Natural killer cell treated with Interleukin-12 subunit alpha and Interleukin-12 subunit beta and Interleukin-15 and Interleukin-18, amount 100 ng/mL, for 72 hours (primary cell): Measurements from ENCODE around the gene PTGR3. TPM values are rescaled to one million over a fixed set of nuclear protein-coding genes. Genes with fewer than 3 reads are reported as not detected.

Source experiments
- ATAC-seq, 2 donors: fragments of 150-1000 bp; cut with Tn5 transposase in 1 of 2; sonication (Bioruptor Pico), chemical (Tn5 transposase) in 1 of 2; 2 replicates each; pipeline ENCODE4 v1.10.0; 2021
- DNase-seq: peaks from one replicate; pipeline ENCODE4 v3.0.0; 2022; ENCODE audit warnings: low spot score
- H3K27ac Mint-ChIP-seq, 2 donors: 1 replicate in 1 of 2; 2 replicates in 1 of 2; pipeline ENCODE4 v1.8.0; 2022; ENCODE audit warnings: mixed read lengths in 2 of 2, mild to moderate bottlenecking in 1 of 2, moderate library complexity in 1 of 2
- H3K27me3 Mint-ChIP-seq, 2 donors: 1 replicate in 1 of 2; 2 replicates in 1 of 2; pipeline ENCODE4 v1.8.0; 2022; ENCODE audit warnings: mixed read lengths in 2 of 2
- H3K36me3 Mint-ChIP-seq: one replicate; pipeline ENCODE4 v1.8.0; 2022; ENCODE audit warnings: mixed read lengths
- H3K4me1 Mint-ChIP-seq, 2 donors: 1 replicate in 1 of 2; 2 replicates in 1 of 2; pipeline ENCODE4 v1.8.0; 2022; ENCODE audit warnings: low read depth in 2 of 2, mixed read lengths in 2 of 2, mild to moderate bottlenecking in 1 of 2
- H3K4me3 Mint-ChIP-seq: one replicate; pipeline ENCODE4 v1.8.0; 2022; ENCODE audit warnings: mixed read lengths
- H3K9me3 Mint-ChIP-seq: 2 replicates; pipeline ENCODE4 v1.8.0; 2022; ENCODE audit warnings: mixed read lengths
- total RNA-seq, 2 donors: library from RNA; stranded (reverse); gene quantifications; one replicate each; pipeline ENCODE4 v1.2.3, GENCODE V29; 2022

The PTGR3 gene
- total RNA-seq, 2 donors from 2014 or later, result 20.0 to 23.0 TPM

- ATAC-seq (no peak), DNase-seq (no peak)
- no peaks in the 10 kb centered on the region for H3K36me3 Mint-ChIP-seq
- H3K4me1 Mint-ChIP-seq, result peaks cover 39 to 49% of the 10 kb centered on the region in 2 donors
- H3K27me3 Mint-ChIP-seq, result no peaks in the 10 kb centered on the region
- no peaks in the 10 kb centered on the region for H3K9me3 Mint-ChIP-seq
- peak overlapping the region; percentile 13 for H3K4me3 Mint-ChIP-seq
- H3K27ac Mint-ChIP-seq, result peak overlapping the region in 1 of 2 donors; percentile 71
Measured at GRCh38 chr18:75227535-75228296, 18.8 kb upstream of the PTGR3 start.

- Mint-ChIP-seq H3K9me3 (no peaks in the 10 kb centered on the region), H3K4me1 (peaks cover 41 to 52% of the 10 kb centered on the region in 2 donors), H3K27me3 (no peaks in the 10 kb centered on the region), H3K36me3 (no peaks in the 10 kb centered on the region), H3K27ac (peak overlapping the region in 1 of 2 donors; percentile 71), H3K4me3 (peak overlapping the region; percentile 13)
- no peak for DNase-seq
- no peak for ATAC-seq
Measured at GRCh38 chr18:75226956-75227316, 18.0 kb upstream of the PTGR3 start.

GRCh38 chr18:75226286-75226955 is 17.5 kb upstream of the PTGR3 start:
- DNase-seq, result no peak
- H3K27me3 Mint-ChIP-seq, result no peaks in the 10 kb centered on the region
- H3K9me3 Mint-ChIP-seq, result no peaks in the 10 kb centered on the region
- no peak for ATAC-seq
- peaks cover 46 to 53% of the 10 kb centered on the region in 2 donors for H3K4me1 Mint-ChIP-seq
- peak overlapping the region; percentile 13 for H3K4me3 Mint-ChIP-seq
- H3K36me3 Mint-ChIP-seq, result no peaks in the 10 kb centered on the region
- peak overlapping the region in 1 of 2 donors; percentile 71 for H3K27ac Mint-ChIP-seq

GRCh38 chr18:75223687-75224347 is 14.9 kb upstream of the PTGR3 start:
- H3K27ac Mint-ChIP-seq, result no peak overlapping the region
- H3K4me3 Mint-ChIP-seq, result no peak overlapping the region
- peaks cover 42 to 54% of the 10 kb centered on the region in 2 donors for H3K4me1 Mint-ChIP-seq
- DNase-seq (no peak), ATAC-seq (no peak)
- H3K9me3 Mint-ChIP-seq, result no peaks in the 10 kb centered on the region
- H3K27me3 Mint-ChIP-seq, result no peaks in the 10 kb centered on the region
- H3K36me3 Mint-ChIP-seq, result no peaks in the 10 kb centered on the region

- Mint-ChIP-seq H3K27ac (peak overlapping the region; percentile 50 to 52), H3K27me3 (no peaks in the 10 kb centered on the region), H3K4me1 (peaks cover 34 to 48% of the 10 kb centered on the region in 2 donors), H3K4me3 (no peak overlapping the region), H3K9me3 (no peaks in the 10 kb centered on the region), H3K36me3 (no peaks in the 10 kb centered on the region)
- DNase-seq (no peak), ATAC-seq (no peak)
Measured at GRCh38 chr18:75222407-75222806, 13.5 kb upstream of the PTGR3 start.

- no peaks in the 10 kb centered on the region for H3K9me3 Mint-ChIP-seq
- peak overlapping the region; percentile 50 to 52 for H3K27ac Mint-ChIP-seq
- H3K4me3 Mint-ChIP-seq, result peak overlapping the region; percentile 68
- peak in 1 of 2 donors; percentile 65 for ATAC-seq
- no peaks in the 10 kb centered on the region for H3K36me3 Mint-ChIP-seq
- DNase-seq, result no peak
- H3K27me3 Mint-ChIP-seq, result no peaks in the 10 kb centered on the region
- H3K4me1 Mint-ChIP-seq, result peaks cover 34 to 46% of the 10 kb centered on the region in 2 donors
Measured at GRCh38 chr18:75221897-75222296, 13.0 kb upstream of the PTGR3 start.

- Mint-ChIP-seq H3K36me3 (no peaks in the 10 kb centered on the region), H3K27ac (peak overlapping the region; percentile 50 to 52), H3K9me3 (no peaks in the 10 kb centered on the region), H3K4me3 (peak overlapping the region; percentile 68), H3K27me3 (no peaks in the 10 kb centered on the region), H3K4me1 (peaks cover 34 to 48% of the 10 kb centered on the region in 2 donors)
- DNase-seq (no peak), ATAC-seq (no peak)
Measured at GRCh38 chr18:75221397-75221796, 12.5 kb upstream of the PTGR3 start.

GRCh38 chr18:75220551-75221355 is 11.8 kb upstream of the PTGR3 start:
- H3K27ac Mint-ChIP-seq, result peak overlapping the region; percentile 23 to 52
- H3K4me1 Mint-ChIP-seq, result peaks cover 35 to 51% of the 10 kb centered on the region in 2 donors
- H3K27me3 Mint-ChIP-seq, result no peaks in the 10 kb centered on the region
- H3K9me3 Mint-ChIP-seq, result no peaks in the 10 kb centered on the region
- ATAC-seq, result no peak
- DNase-seq, result no peak
- no peaks in the 10 kb centered on the region for H3K36me3 Mint-ChIP-seq
- H3K4me3 Mint-ChIP-seq, result no peak overlapping the region

- DNase-seq (no peak), ATAC-seq (no peak)
- H3K4me3 Mint-ChIP-seq, result no peak overlapping the region
- H3K9me3 Mint-ChIP-seq, result no peaks in the 10 kb centered on the region
- H3K36me3 Mint-ChIP-seq, result no peaks in the 10 kb centered on the region
- peaks cover 42 to 59% of the 10 kb centered on the region in 2 donors for H3K4me1 Mint-ChIP-seq
- no peaks in the 10 kb centered on the region for H3K27me3 Mint-ChIP-seq
- H3K27ac Mint-ChIP-seq, result peak overlapping the region; percentile 21 to 23
Measured at GRCh38 chr18:75219745-75220375, 10.9 kb upstream of the PTGR3 start.

- H3K4me3 Mint-ChIP-seq, result no peak overlapping the region
- H3K9me3 Mint-ChIP-seq, result no peaks in the 10 kb centered on the region
- H3K27ac Mint-ChIP-seq, result peak overlapping the region; percentile 95 to 98
- peaks cover 49 to 70% of the 10 kb centered on the region in 2 donors for H3K4me1 Mint-ChIP-seq
- DNase-seq (no peak), ATAC-seq (no peak)
- H3K36me3 Mint-ChIP-seq, result no peaks in the 10 kb centered on the region
- H3K27me3 Mint-ChIP-seq, result no peaks in the 10 kb centered on the region
Measured at GRCh38 chr18:75218065-75218923, 9.4 kb upstream of the PTGR3 start.

GRCh38 chr18:75216911-75217689 is 8.2 kb upstream of the PTGR3 start:
- H3K27me3 Mint-ChIP-seq, result no peaks in the 10 kb centered on the region
- H3K4me3 Mint-ChIP-seq, result peak overlapping the region; percentile 72
- H3K9me3 Mint-ChIP-seq, result no peaks in the 10 kb centered on the region
- peak in 1 of 2 donors; percentile 3 for ATAC-seq
- H3K36me3 Mint-ChIP-seq, result peaks cover 5% of the 10 kb centered on the region
- DNase-seq, result no peak
- H3K4me1 Mint-ChIP-seq, result peaks cover 54 to 81% of the 10 kb centered on the region in 2 donors
- H3K27ac Mint-ChIP-seq, result peak overlapping the region; percentile 95 to 98
